ENCODE data around the gene FAM13A.

Gene FAM13A

GRCh38 chr4:88804234-88804633, 252.8 kb downstream of the FAM13A start:
- DNase-seq, result no peak

- DNase-seq, result peak; percentile 10
Observed at GRCh38 chr4:88803600-88804096, 253.3 kb downstream of the FAM13A start.

GRCh38 chr4:88802585-88803286, 254.2 kb downstream of the FAM13A start:
- DNase-seq, result no peak

GRCh38 chr4:88802138-88802537, 254.8 kb downstream of the FAM13A start:
- DNase-seq, result no peak

GRCh38 chr4:88799900-88800299, 257.1 kb downstream of the FAM13A start:
- no peak for DNase-seq

GRCh38 chr4:88797725-88798124, 259.3 kb downstream of the FAM13A start:
- DNase-seq, result no peak

GRCh38 chr4:88796545-88796944, 260.4 kb downstream of the FAM13A start:
- DNase-seq, result no peak

- no peak for DNase-seq
Observed at GRCh38 chr4:88794952-88795351, 262.0 kb downstream of the FAM13A start.

GRCh38 chr4:88794087-88794690, 262.8 kb downstream of the FAM13A start:
- no peak for DNase-seq

GRCh38 chr4:88793475-88793874, 263.5 kb downstream of the FAM13A start:
- DNase-seq, result no peak

GRCh38 chr4:88792821-88793220, 264.2 kb downstream of the FAM13A start:
- DNase-seq, result no peak

- no peak for DNase-seq
Observed at GRCh38 chr4:88792268-88792781, 264.7 kb downstream of the FAM13A start.

- DNase-seq, result peak; percentile 5
Observed at GRCh38 chr4:88791274-88791673, 265.7 kb downstream of the FAM13A start.

GRCh38 chr4:88788895-88789294, 268.1 kb downstream of the FAM13A start:
- DNase-seq, result no peak

- DNase-seq, result no peak
Observed at GRCh38 chr4:88788424-88788823, 268.6 kb downstream of the FAM13A start.

GRCh38 chr4:88786011-88786410, 271.0 kb downstream of the FAM13A start:
- DNase-seq, result no peak

- DNase-seq, result no peak
Observed at GRCh38 chr4:88780389-88780788, 276.6 kb downstream of the FAM13A start.

- DNase-seq, result no peak
Observed at GRCh38 chr4:88779431-88779830, 277.6 kb downstream of the FAM13A start.

GRCh38 chr4:88775529-88775928, 281.5 kb downstream of the FAM13A start:
- no peak for DNase-seq

- DNase-seq, result no peak
Observed at GRCh38 chr4:88775026-88775425, 282.0 kb downstream of the FAM13A start.

- no peak for DNase-seq
Observed at GRCh38 chr4:88771883-88772450, 285.0 kb downstream of the FAM13A start.

- DNase-seq, result no peak
Observed at GRCh38 chr4:88765729-88766128, 291.3 kb downstream of the FAM13A start.

- DNase-seq, result no peak
Observed at GRCh38 chr4:88763075-88763474, 293.9 kb downstream of the FAM13A start.
